ENCODE measurements around the gene PEAK3.

Gene PEAK3

GRCh38 chr19:2282062-2282861 is at the start of gene PEAK3:
TSS of gene PEAK3 (minus strand) at chr19:2282175. CDS start at chr19:2280931, 1,244 bp downstream.
- DNase-seq: peak; percentile 80
- in situ Hi-C loops (cut with MboI; ENCODE audit: low pct_unique_long_range_greater_than_20kb, low sequenced_read_pairs): no loop called here

- in situ Hi-C loops (cut with MboI; ENCODE audit: low pct_unique_long_range_greater_than_20kb, low sequenced_read_pairs): no loop called here
- no peak for DNase-seq
Observed at GRCh38 chr19:2330632-2331284, 48.8 kb upstream of the PEAK3 start.

- in situ Hi-C loops (cut with MboI; ENCODE audit: low pct_unique_long_range_greater_than_20kb, low sequenced_read_pairs): no loop called here
- no peak for DNase-seq
Observed at GRCh38 chr19:2330255-2330631, 48.3 kb upstream of the PEAK3 start.

- in situ Hi-C loops (cut with MboI; ENCODE audit: low pct_unique_long_range_greater_than_20kb, low sequenced_read_pairs): no loop called here
- DNase-seq: no peak
Observed at GRCh38 chr19:2329501-2329916, 47.5 kb upstream of the PEAK3 start.

- in situ Hi-C loops (cut with MboI; ENCODE audit: low pct_unique_long_range_greater_than_20kb, low sequenced_read_pairs): no loop called here
- DNase-seq: no peak
Observed at GRCh38 chr19:2329149-2329478, 47.1 kb upstream of the PEAK3 start.

- DNase-seq: peak; percentile 89
- in situ Hi-C loops (cut with MboI; ENCODE audit: low pct_unique_long_range_greater_than_20kb, low sequenced_read_pairs): no loop called here
Observed at GRCh38 chr19:2328401-2329148, 46.6 kb upstream of the PEAK3 start, which contains the start of the genes LSM7 and SPPL2B. TSS of gene LSM7 (minus strand) at chr19:2328586. CDS start at chr19:2328566, 20 bp downstream. TSS of gene SPPL2B (plus strand) at chr19:2328684. CDS start at chr19:2328710, 26 bp downstream.

GRCh38 chr19:2327773-2328400 is 45.9 kb upstream of the PEAK3 start:
- in situ Hi-C loops (cut with MboI; ENCODE audit: low pct_unique_long_range_greater_than_20kb, low sequenced_read_pairs): no loop called here
- DNase-seq: peak; percentile 82

- no peak for DNase-seq
- in situ Hi-C loops (cut with MboI; ENCODE audit: low pct_unique_long_range_greater_than_20kb, low sequenced_read_pairs): no loop called here
Observed at GRCh38 chr19:2326699-2327360, 44.9 kb upstream of the PEAK3 start.

- no peak for DNase-seq
- in situ Hi-C loops (cut with MboI; ENCODE audit: low pct_unique_long_range_greater_than_20kb, low sequenced_read_pairs): no loop called here
Observed at GRCh38 chr19:2325281-2326046, 43.5 kb upstream of the PEAK3 start.

GRCh38 chr19:2324220-2324948 is 42.4 kb upstream of the PEAK3 start:
- no peak for DNase-seq
- in situ Hi-C loops (cut with MboI; ENCODE audit: low pct_unique_long_range_greater_than_20kb, low sequenced_read_pairs): no loop called here

- in situ Hi-C loops (cut with MboI; ENCODE audit: low pct_unique_long_range_greater_than_20kb, low sequenced_read_pairs): no loop called here
- no peak for DNase-seq
Observed at GRCh38 chr19:2323707-2324106, 41.7 kb upstream of the PEAK3 start.

GRCh38 chr19:2321565-2322283 is 39.7 kb upstream of the PEAK3 start:
- in situ Hi-C loops (cut with MboI; ENCODE audit: low pct_unique_long_range_greater_than_20kb, low sequenced_read_pairs): no loop called here
- DNase-seq: no peak

- in situ Hi-C loops (cut with MboI; ENCODE audit: low pct_unique_long_range_greater_than_20kb, low sequenced_read_pairs): no loop called here
- no peak for DNase-seq
Observed at GRCh38 chr19:2320939-2321338, 39.0 kb upstream of the PEAK3 start.

- in situ Hi-C loops (cut with MboI; ENCODE audit: low pct_unique_long_range_greater_than_20kb, low sequenced_read_pairs): no loop called here
- no peak for DNase-seq
Observed at GRCh38 chr19:2320049-2320448, 38.1 kb upstream of the PEAK3 start.

GRCh38 chr19:2319551-2319950 is 37.6 kb upstream of the PEAK3 start:
- DNase-seq: no peak
- in situ Hi-C loops (cut with MboI; ENCODE audit: low pct_unique_long_range_greater_than_20kb, low sequenced_read_pairs): no loop called here

GRCh38 chr19:2318923-2319322 is 36.9 kb upstream of the PEAK3 start:
- in situ Hi-C loops (cut with MboI; ENCODE audit: low pct_unique_long_range_greater_than_20kb, low sequenced_read_pairs): no loop called here
- no peak for DNase-seq

GRCh38 chr19:2317756-2318155 is 35.8 kb upstream of the PEAK3 start:
- in situ Hi-C loops (cut with MboI; ENCODE audit: low pct_unique_long_range_greater_than_20kb, low sequenced_read_pairs): no loop called here
- DNase-seq: no peak
